H1 (cell line): Measurements from ENCODE around the gene PRSS16. TPM values are rescaled to one million over a fixed set of nuclear protein-coding genes. Genes with fewer than 3 reads are reported as not detected.

ENCODE experiments used
- CTCF ChIA-PET: fragments of 300-600 bp; sonication (Branson Sonifier 250); formaldehyde crosslinking; loops from one replicate; lab custom pipeline; 2021; ENCODE audit not compliant: partially characterized antibody; lab: Charles Lee
- POLR2A ChIA-PET: fragments of 300-600 bp; sonication (Branson Sonifier 250); formaldehyde crosslinking; loops from one replicate; lab custom pipeline; 2021; ENCODE audit warnings: inconsistent platforms; ENCODE audit not compliant: partially characterized antibody; lab: Charles Lee
- DNase-seq, 2 experiments: peaks; one replicate each; pipeline versions ENCODE4 v3.0.0 to v3.0.0-alpha.2; 2010 to 2022; ENCODE audit warnings: low spot score in 2 of 2, low read depth in 1 of 2, mixed read lengths in 1 of 2
- FAIRE-seq: peaks from 2 replicates; lab custom pipeline; 2011; peaks lifted over from hg19 to GRCh38; lab: Jason Lieb, UNC
- H2AFZ ChIP-seq: 2 replicates; pipeline ENCODE4 v1.8.1; 2012; ENCODE audit warnings: low read length, inconsistent platforms
- H2AK5ac ChIP-seq: 2 replicates; pipeline ENCODE4 v1.6.1; 2013; ENCODE audit warnings: low read depth, low read length
- H2BK120ac ChIP-seq: replicated peaks from 2 replicates; pipeline ENCODE3; 2013; ENCODE audit warnings: low read depth, low read length, inconsistent platforms
- H2BK12ac ChIP-seq: 2 replicates; pipeline ENCODE4 v1.6.1; 2013; ENCODE audit warnings: low read depth, low read length
- H2BK15ac ChIP-seq: 2 replicates; pipeline ENCODE4 v1.6.1; 2013; ENCODE audit warnings: low read length
- H2BK20ac ChIP-seq: 2 replicates; pipeline ENCODE4 v1.6.1; 2013; ENCODE audit warnings: low read length
- H2BK5ac ChIP-seq: 2 replicates; pipeline ENCODE4 v1.6.1; 2013; ENCODE audit warnings: low read depth, low read length
- H3K14ac ChIP-seq: 2 replicates; pipeline ENCODE4 v1.6.1; 2013; ENCODE audit warnings: inconsistent platforms; ENCODE audit not compliant: insufficient read length
- H3K18ac ChIP-seq: 2 replicates; pipeline ENCODE4 v1.6.1; 2013; ENCODE audit warnings: low read length; ENCODE audit errors: extremely low read depth
- H3K23ac ChIP-seq: 2 replicates; pipeline ENCODE4 v1.6.1; 2013; ENCODE audit warnings: inconsistent platforms; ENCODE audit not compliant: insufficient read length
- H3K23me2 ChIP-seq: 2 replicates; pipeline ENCODE4 v1.6.1; 2013; ENCODE audit warnings: low read depth, low read length
- H3K27ac ChIP-seq: 2 replicates; pipeline ENCODE4 v1.6.1; 2011; ENCODE audit warnings: low read depth, low read length, inconsistent platforms
- H3K27me3 ChIP-seq, 4 experiments: replicated peaks in 1 of 4; 1 replicate in 1 of 4; 2 replicates in 3 of 4; pipeline versions ENCODE4 v1.6.1 to v1.8.1; 2011 to 2013; ENCODE audit warnings: low read length in 3 of 4, mild to moderate bottlenecking in 3 of 4, inconsistent platforms in 2 of 4, mixed read lengths in 2 of 4, moderate library complexity in 1 of 4; ENCODE audit not compliant: control insufficient read depth in 3 of 4, insufficient read depth in 3 of 4; ENCODE audit errors: extremely low read depth in 1 of 4
- H3K36me3 ChIP-seq, 4 experiments: 2 replicates each; pipeline versions ENCODE4 v1.6.1 to v1.8.1; 2011 to 2013; ENCODE audit warnings: mild to moderate bottlenecking in 4 of 4, low read length in 3 of 4, moderate library complexity in 2 of 4, control low read depth in 1 of 4, inconsistent platforms in 1 of 4; ENCODE audit not compliant: insufficient read depth in 4 of 4, control insufficient read depth in 2 of 4
- H3K4ac ChIP-seq: replicated peaks from 2 replicates; pipeline ENCODE3; 2013; ENCODE audit warnings: low read length, low read depth, mixed read lengths, inconsistent platforms; ENCODE audit not compliant: insufficient read length
- H3K4me1 ChIP-seq, 4 experiments: replicated peaks in 1 of 4; 1 replicate in 1 of 4; 2 replicates in 3 of 4; pipeline versions ENCODE4 v1.6.1 to v1.8.1; 2011 to 2013; ENCODE audit warnings: low read length in 3 of 4, inconsistent platforms in 2 of 4, mixed read lengths in 1 of 4; ENCODE audit not compliant: insufficient read depth in 4 of 4, control insufficient read depth in 3 of 4
- H3K4me2 ChIP-seq, 2 experiments: 2 replicates each; pipeline versions ENCODE4 v1.6.1 to v1.8.1; 2011 to 2013; ENCODE audit warnings: low read depth in 2 of 2, low read length in 2 of 2, control low read depth in 1 of 2, inconsistent platforms in 1 of 2, mild to moderate bottlenecking in 1 of 2; ENCODE audit not compliant: insufficient read depth in 1 of 2
- H3K4me3 ChIP-seq, 4 experiments: fragments of 200-600, 300-600 bp in 1 of 4; sonication (generic), shearing (Covaris generic), sonication (Bioruptor Twin) in 1 of 4; 2 replicates each; pipeline versions ENCODE4 v1.5.1 to v1.8.1; 2011 to 2016; ENCODE audit warnings: low read length in 4 of 4, low read depth in 3 of 4, control low read depth in 2 of 4, inconsistent platforms in 2 of 4, mild to moderate bottlenecking in 2 of 4, mixed read lengths in 1 of 4, moderate library complexity in 1 of 4; ENCODE audit not compliant: insufficient read depth in 2 of 4; ENCODE audit errors: extremely low read depth in 1 of 4
- H3K56ac ChIP-seq: replicated peaks from 2 replicates; pipeline ENCODE3; 2013; ENCODE audit warnings: low read depth, mild to moderate bottlenecking, mixed read lengths, low read length, inconsistent platforms; ENCODE audit not compliant: insufficient read length
- H3K79me1 ChIP-seq: 2 replicates; pipeline ENCODE4 v1.6.1; 2013; ENCODE audit warnings: low read depth, low read length, control low read depth
- H3K79me2 ChIP-seq, 2 experiments: 2 replicates each; pipeline versions ENCODE4 v1.6.1 to v1.8.1; 2012 to 2013; ENCODE audit warnings: low read length in 2 of 2, mild to moderate bottlenecking in 2 of 2, inconsistent platforms in 1 of 2; ENCODE audit not compliant: insufficient read depth in 2 of 2, control insufficient read depth in 1 of 2
- H3K9ac ChIP-seq, 4 experiments: replicated peaks in 1 of 4; 1 replicate in 1 of 4; 2 replicates in 3 of 4; pipeline versions ENCODE4 v1.6.1 to v1.8.1; 2011 to 2013; ENCODE audit warnings: low read depth in 3 of 4, low read length in 3 of 4, control low read depth in 2 of 4, mild to moderate bottlenecking in 2 of 4, moderate library complexity in 2 of 4, inconsistent platforms in 1 of 4; ENCODE audit errors: extremely low read depth in 1 of 4
- H3K9me3 ChIP-seq, 2 experiments: 2 replicates each; pipeline versions ENCODE4 v1.6.1 to v1.8.1; 2012 to 2013; ENCODE audit warnings: mild to moderate bottlenecking in 2 of 2, moderate library complexity in 2 of 2, control low read depth in 1 of 2, inconsistent platforms in 1 of 2, low read depth in 1 of 2, low read length in 1 of 2, mixed read lengths in 1 of 2; ENCODE audit not compliant: insufficient read depth in 2 of 2
- H4K20me1 ChIP-seq, 2 experiments: replicated peaks in 1 of 2; 2 replicates each; pipeline versions ENCODE3 to v1.8.1; 2011 to 2013; ENCODE audit warnings: inconsistent platforms in 2 of 2, low read length in 2 of 2, mild to moderate bottlenecking in 1 of 2; ENCODE audit not compliant: insufficient read depth in 2 of 2, control insufficient read depth in 1 of 2
- H4K5ac ChIP-seq: 2 replicates; pipeline ENCODE4 v1.6.1; 2013; ENCODE audit warnings: low read length, low read depth, mixed read lengths, inconsistent platforms; ENCODE audit not compliant: insufficient read length
- H4K8ac ChIP-seq: 2 replicates; pipeline ENCODE4 v1.8.0; 2013; ENCODE audit warnings: mild to moderate bottlenecking, moderate library complexity, low read length, inconsistent platforms; ENCODE audit not compliant: insufficient read depth; ENCODE audit errors: extremely low read depth
- H4K91ac ChIP-seq: replicated peaks from 2 replicates; pipeline ENCODE3; 2013; ENCODE audit warnings: low read length, mixed read lengths, inconsistent platforms; ENCODE audit not compliant: insufficient read length
- ASH2L ChIP-seq: fragments of 200-600, 300-600 bp; sonication (generic); IDR thresholded peaks from one replicate; pipeline ENCODE4 v1.7.1; 2017; ENCODE audit warnings: low read length
- EGR1 ChIP-seq: IDR thresholded peaks from 2 replicates; pipeline ENCODE4 v1.6.1; 2011; ENCODE audit warnings: low read depth, low read length, borderline replicate concordance
- KDM1A ChIP-seq: fragments of 200-600, 300-600 bp; sonication (generic); IDR thresholded peaks from 2 replicates; pipeline ENCODE4 v1.7.1; 2016; ENCODE audit warnings: mild to moderate bottlenecking, low read length, borderline replicate concordance
- KDM4A ChIP-seq: IDR thresholded peaks from one replicate; pipeline ENCODE4 v1.7.1; 2012; ENCODE audit warnings: low read depth, mild to moderate bottlenecking, moderate library complexity, low read length, inconsistent platforms; ENCODE audit not compliant: severe bottlenecking
- RBBP5 ChIP-seq: IDR thresholded peaks from 2 replicates; pipeline ENCODE4 v1.7.1; 2012; ENCODE audit warnings: low read depth, mild to moderate bottlenecking, inconsistent platforms, low read length, moderate library complexity, borderline replicate concordance
- TBP ChIP-seq: IDR thresholded peaks from 2 replicates; pipeline ENCODE4 v1.6.1; 2011; ENCODE audit warnings: low read depth, low read length, improper control_type of control experiment
- WGBS, 2 experiments: shearing (Covaris generic) in 1 of 2; methylation state at CpG; one replicate each; pipeline versions ENCODE4 v1.1.6 to v1.1.7; 2013 to 2015; ENCODE audit warnings: low lambda C conversion rate in 2 of 2, mixed read lengths in 2 of 2, inconsistent platforms in 1 of 2, low coverage in 1 of 2, missing lambda C conversion rate in 1 of 2; ENCODE audit not compliant: insufficient replicate concordance in 2 of 2, insufficient coverage in 1 of 2, insufficient read length in 1 of 2; ENCODE audit errors: extremely low coverage in 1 of 2, missing lambda C conversion rate in 1 of 2; 5-methylcytosine and 5-hydroxymethylcytosine counted together
- polyA plus RNA-seq, 7 experiments: library from polyadenylated mRNA; depleted of rRNA in 3 of 7; stranded (reverse) in 5 of 7; unstranded in 2 of 7; fragments of >200 nt in 5 of 7; fragments of 200-250 nt in 2 of 7; gene quantifications; 1 replicate in 5 of 7; 2 replicates in 1 of 7; 4 replicates in 1 of 7; pipeline versions ENCODE4 v1.2.1 to v1.2.3, GENCODE V29; 2011 to 2013; ENCODE audit warnings: missing spikeins in 2 of 7, mixed read lengths in 2 of 7
- total RNA-seq: library from RNA; stranded (reverse); fragmentation: NEBNext Ultra II Directional; extraction: Animal tissue kit (Norgen Biotek cat#: 25700); gene quantifications from 2 replicates; pipeline ENCODE4 v1.2.1, GENCODE V29; 2021

PRSS16 gene
- total and polyA plus RNA-seq, 2 of the 8 experiments (the other 6 are each of a cell fraction or from before 2014, with no cell fraction given): 20.2 to 38.9 TPM

GRCh38 chr6:27275025-27275956, 27.8 kb downstream of the PRSS16 start:
- POLR2A ChIA-PET: interaction anchor here (1.1 to 1.4 kb wide), 2 partner anchors 21 to 532 kb away, joined by 3 to 7 read pairs; a partner anchor contains a TSS
- H3K9me3 ChIP-seq: no peaks in the 10 kb centered on the region
- H3K4me3 ChIP-seq: peak overlapping the region; percentile 58 to 72 (median 68)
- peaks cover 0 to 3% (median 1%) of the 10 kb centered on the region in 4 experiments; a peak in 3 of 7 replicates for H3K27me3 ChIP-seq
- H2BK5ac ChIP-seq: no peak overlapping the region
- H2BK120ac ChIP-seq: no peak overlapping the region
- H4K8ac ChIP-seq: no peak overlapping the region
- H3K27ac ChIP-seq: no peak overlapping the region
- no peak overlapping the region for H3K23ac ChIP-seq
- DNase-seq (peak in 1 of 2 experiments; percentile 85), FAIRE-seq (peak; percentile 88)
- no peak overlapping the region for H3K56ac ChIP-seq
- H4K5ac ChIP-seq: no peak overlapping the region
- H3K4me1 ChIP-seq: no peaks in the 10 kb centered on the region
- no peak overlapping the region for H3K14ac ChIP-seq
- no peak overlapping the region for H2BK20ac ChIP-seq
- H4K91ac ChIP-seq: no peak overlapping the region
- no peaks in the 10 kb centered on the region for H3K79me1 ChIP-seq
- H3K4me2 ChIP-seq: peak overlapping the region; percentile 63 to 68
- peak overlapping the region; percentile 89 for H2AFZ ChIP-seq
- 14% methylated on average over 36 of the region's 36 CpGs; no CpG with 5 or more reads in 1 of the 2 experiments for WGBS, 2 experiments
- H2BK12ac ChIP-seq: no peak overlapping the region
- peaks cover 5% of the 10 kb centered on the region for H3K23me2 ChIP-seq
- TF ChIP-seq KDM1A: peak; percentile 37; the same call in 1 of the 2 replicates
- peak; percentile 58 for TF ChIP-seq ASH2L
- TF ChIP-seq RBBP5: 0 out of 2 replicates have a peak, but pooled peaks have one; percentile 45
- TF ChIP-seq KDM4A: peak; percentile 29
- TF ChIP-seq TBP: peak; percentile 96
- no peak for TF ChIP-seq EGR1
- H3K18ac ChIP-seq: no peak overlapping the region
- H3K9ac ChIP-seq: peak overlapping the region in 2 of 4 experiments; percentile 20 to 56; a peak in 4 of 7 replicates
- no peaks in the 10 kb centered on the region for H3K79me2 ChIP-seq
- H3K4ac ChIP-seq: no peak overlapping the region
- no peak overlapping the region for H2BK15ac ChIP-seq
- CTCF ChIA-PET: interaction anchor here (0.6 to 2.5 kb wide), 6 partner anchors 14 to 413 kb away, joined by 3 to 6 read pairs (median 4); partner anchors contain the start of gene POM121L2
- no peaks in the 10 kb centered on the region for H4K20me1 ChIP-seq
- H2AK5ac ChIP-seq: no peak overlapping the region
- no peaks in the 10 kb centered on the region for H3K36me3 ChIP-seq
